Activated CD4-positive, alpha-beta T cell treated with anti-CD3 and anti-CD28 coated beads for 36 hours (primary cell): ENCODE results near the gene SPATA2L. TPM values are rescaled to one million over a fixed set of nuclear protein-coding genes. Genes with fewer than 3 reads are reported as not detected.

Source experiments
- ATAC-seq: fragments of 200-7000 bp; cut with Tn5 transposase; one replicate; pipeline ENCODE4 v1.10.0; 2021; ENCODE audit warnings: mild to moderate bottlenecking, moderate library complexity
- CTCF ChIA-PET: fragments of 350-600 bp; sonication (Branson Sonifier 250); formaldehyde crosslinking; loops from one replicate; lab custom pipeline; 2021; ENCODE audit warnings: antibody characterized with exemption; lab: Charles Lee
- POLR2A ChIA-PET: fragments of 350-600 bp; sonication (Branson Sonifier 250); formaldehyde crosslinking; loops from one replicate; lab custom pipeline; 2021; ENCODE audit warnings: antibody characterized with exemption, inconsistent platforms; lab: Charles Lee
- DNase-seq: peaks from one replicate; pipeline ENCODE4 v3.0.0-alpha.2; 2020
- H3K27ac Mint-ChIP-seq: one replicate; pipeline ENCODE4 v1.8.0; 2021; ENCODE audit warnings: mixed read lengths
- H3K27me3 Mint-ChIP-seq: one replicate; pipeline ENCODE4 v1.8.0; 2021; ENCODE audit warnings: mixed read lengths
- H3K36me3 Mint-ChIP-seq: one replicate; pipeline ENCODE4 v1.8.0; 2021; ENCODE audit warnings: low read depth, mixed read lengths
- H3K4me1 Mint-ChIP-seq: one replicate; pipeline ENCODE4 v1.8.0; 2021; ENCODE audit warnings: mixed read lengths
- H3K4me3 Mint-ChIP-seq: one replicate; pipeline ENCODE4 v1.8.0; 2021; ENCODE audit warnings: mild to moderate bottlenecking, moderate library complexity, mixed read lengths
- H3K9me3 Mint-ChIP-seq: one replicate; pipeline ENCODE4 v1.8.0; 2021; ENCODE audit warnings: low read depth, mixed read lengths
- intact Hi-C, 2 experiments: fragments of 100-400 bp; cut with DNase I in 1 of 2; cut with micrococcal nuclease in 1 of 2; formaldehyde crosslinking; loops; one replicate each; pipeline versions ENCODE4 v1.14.2 to v1.15.1; 2022 to 2024; cut with DNase I, micrococcal nuclease
- total RNA-seq, 2 experiments: library from RNA; stranded (reverse); gene quantifications; one replicate each; pipeline ENCODE4 v1.2.3, GENCODE V29; 2021

The SPATA2L gene
- total RNA-seq, 2 experiments from 2014 or later: 4.9 to 6.5 TPM

DNA sequence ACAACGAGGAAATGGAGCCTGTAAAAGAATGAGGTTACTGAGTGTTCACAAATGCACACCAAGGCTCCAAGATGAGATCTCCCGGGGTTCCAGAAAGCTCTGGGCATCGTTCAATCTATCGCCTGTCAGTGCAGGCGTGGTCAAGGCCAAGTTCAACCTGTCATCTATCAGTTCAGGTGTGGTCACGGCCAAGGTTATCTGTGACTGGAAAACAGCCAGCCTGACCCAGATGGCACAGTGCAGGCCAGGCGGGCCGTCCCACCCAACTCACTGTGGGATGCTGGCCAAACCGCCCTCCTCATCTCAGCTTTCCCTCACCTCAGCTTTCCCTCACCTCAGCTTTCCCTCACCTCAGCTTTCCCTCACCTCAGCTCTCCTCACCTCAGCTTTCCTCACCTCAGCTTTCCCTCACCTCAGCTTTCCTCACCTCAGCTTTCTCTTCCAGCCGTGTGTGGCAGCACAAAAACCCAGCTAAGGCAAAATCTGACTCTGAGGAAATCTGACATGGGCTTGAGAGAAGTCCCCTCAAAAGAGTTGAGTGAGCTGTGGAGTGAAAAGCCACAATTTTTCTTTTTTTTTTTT is 46.4 kb downstream of the SPATA2L start:
- H3K36me3 Mint-ChIP-seq: peaks cover 15% of the 10 kb centered on the region
- ChIA-PET CTCF (interaction anchor here (0.6 to 1.3 kb wide), 2 partner anchors 40 to 342 kb away, joined by 3 read pairs; no protein-coding TSS in a partner anchor), POLR2A (interaction anchor here (0.6 kb wide), 1 partner anchor 170 kb away, joined by 3 read pairs; no protein-coding TSS in a partner anchor)
- peak overlapping the region; percentile 90 for H3K4me3 Mint-ChIP-seq
- no peak for ATAC-seq
- no peaks in the 10 kb centered on the region for H3K27me3 Mint-ChIP-seq
- DNase-seq: peak; percentile 4
- no peak overlapping the region for H3K27ac Mint-ChIP-seq
- peaks cover 26% of the 10 kb centered on the region for H3K4me1 Mint-ChIP-seq
- no peaks in the 10 kb centered on the region for H3K9me3 Mint-ChIP-seq
- intact Hi-C loops: loop anchor here in 1 of 2 experiments (5.0 kb wide), 1 partner anchor 47 kb away; the partner anchor contains the start of gene SPATA2L

- Mint-ChIP-seq H3K27ac (no peak overlapping the region), H3K27me3 (no peaks in the 10 kb centered on the region), H3K36me3 (peaks cover 20% of the 10 kb centered on the region), H3K4me3 (no peak overlapping the region), H3K4me1 (peaks cover 24% of the 10 kb centered on the region), H3K9me3 (no peaks in the 10 kb centered on the region)
- no peak for ATAC-seq
- intact Hi-C loops: no loop called here
- POLR2A ChIA-PET: interaction anchor here (0.6 kb wide), 2 partner anchors 52 to 174 kb away, joined by 3 to 6 read pairs; no protein-coding TSS in a partner anchor
- CTCF ChIA-PET: interaction anchor here (0.5 to 1.3 kb wide), 4 partner anchors 12 to 967 kb away, joined by 3 to 4 read pairs (median 3); no protein-coding TSS in a partner anchor
- no peak for DNase-seq
Measured at GRCh38 chr16:89653656-89654295, 47.7 kb downstream of the SPATA2L start.

GRCh38 chr16:89651584-89651983 is 49.9 kb downstream of the SPATA2L start:
- Mint-ChIP-seq H3K9me3 (no peaks in the 10 kb centered on the region), H3K4me3 (no peak overlapping the region), H3K4me1 (peaks cover 18% of the 10 kb centered on the region), H3K27ac (no peak overlapping the region), H3K36me3 (peaks cover 27% of the 10 kb centered on the region), H3K27me3 (no peaks in the 10 kb centered on the region)
- intact Hi-C loops: no loop called here
- no peak for DNase-seq
- ChIA-PET CTCF (no interaction called here), POLR2A (interaction anchor here (0.5 to 0.6 kb wide), 2 partner anchors 58 to 349 kb away, joined by 3 read pairs; no protein-coding TSS in a partner anchor)
- no peak for ATAC-seq

GRCh38 chr16:89646906-89647305 is 54.6 kb downstream of the SPATA2L start:
- DNase-seq (no peak), ATAC-seq (no peak)
- H3K27me3 Mint-ChIP-seq: no peaks in the 10 kb centered on the region
- no peak overlapping the region for H3K4me3 Mint-ChIP-seq
- H3K4me1 Mint-ChIP-seq: no peaks in the 10 kb centered on the region
- no peak overlapping the region for H3K27ac Mint-ChIP-seq
- ChIA-PET POLR2A (no interaction called here), CTCF (no interaction called here)
- intact Hi-C loops: no loop called here
- peaks cover 31% of the 10 kb centered on the region for H3K36me3 Mint-ChIP-seq
- no peaks in the 10 kb centered on the region for H3K9me3 Mint-ChIP-seq

Other genes with a start within 250 kb of the SPATA2L start
- gene ANKRD11, start 211.1 kb downstream of the SPATA2L start, total RNA-seq: 100 to 1,000 TPM; 144 to 145 TPM
- gene SPG7, start 193.3 kb downstream of the SPATA2L start, total RNA-seq: 10 to 100 TPM; 68.6 to 76.7 TPM
- gene RPL13, start 141.0 kb downstream of the SPATA2L start, total RNA-seq: 1,000 to 10,000 TPM; 2,518 to 3,038 TPM
- 10 to 100 TPM; 17.3 to 18.7 TPM for gene CPNE7, start 125.9 kb downstream of the SPATA2L start, total RNA-seq
- gene DPEP1, start 88.1 kb downstream of the SPATA2L start, total RNA-seq: not detected
- 10 to 100 TPM; 37.9 to 67.3 TPM for gene CHMP1A, start 44.0 kb downstream of the SPATA2L start, total RNA-seq
- gene SPATA33, start 43.9 kb downstream of the SPATA2L start, total RNA-seq: 10 to 100 TPM in 1 of 2 experiments, 1 to 10 TPM in 1; 6.8 to 11.6 TPM
- gene CDK10, start 15.0 kb downstream of the SPATA2L start, total RNA-seq: 10 to 100 TPM; 78.1 to 89.8 TPM
- gene VPS9D1, start 19.2 kb upstream of the SPATA2L start, total RNA-seq: 1 to 10 TPM; 2.0 to 2.6 TPM
- gene ZNF276, start 19.8 kb upstream of the SPATA2L start, total RNA-seq: 10 to 100 TPM; 21.3 to 24.8 TPM
- 10 to 100 TPM; 91.5 to 94.4 TPM for gene FANCA, start 114.9 kb upstream of the SPATA2L start, total RNA-seq
- 1 to 10 TPM; 1.1 to 1.5 TPM for gene SPIRE2, start 126.8 kb upstream of the SPATA2L start, total RNA-seq
- 100 to 1,000 TPM; 122 to 133 TPM for gene TCF25, start 171.9 kb upstream of the SPATA2L start, total RNA-seq
- 1 to 10 TPM; 1.2 to 2.0 TPM for gene MC1R, start 217.2 kb upstream of the SPATA2L start, total RNA-seq
- under 1 TPM; 0.40 to 0.43 TPM for gene TUBB3, start 221.6 kb upstream of the SPATA2L start, total RNA-seq
- 10 to 100 TPM; 21.1 to 25.9 TPM for gene DEF8, start 247.1 kb upstream of the SPATA2L start, total RNA-seq